Measurements from ENCODE around the gene PBX4.

PBX4 gene

DNA sequence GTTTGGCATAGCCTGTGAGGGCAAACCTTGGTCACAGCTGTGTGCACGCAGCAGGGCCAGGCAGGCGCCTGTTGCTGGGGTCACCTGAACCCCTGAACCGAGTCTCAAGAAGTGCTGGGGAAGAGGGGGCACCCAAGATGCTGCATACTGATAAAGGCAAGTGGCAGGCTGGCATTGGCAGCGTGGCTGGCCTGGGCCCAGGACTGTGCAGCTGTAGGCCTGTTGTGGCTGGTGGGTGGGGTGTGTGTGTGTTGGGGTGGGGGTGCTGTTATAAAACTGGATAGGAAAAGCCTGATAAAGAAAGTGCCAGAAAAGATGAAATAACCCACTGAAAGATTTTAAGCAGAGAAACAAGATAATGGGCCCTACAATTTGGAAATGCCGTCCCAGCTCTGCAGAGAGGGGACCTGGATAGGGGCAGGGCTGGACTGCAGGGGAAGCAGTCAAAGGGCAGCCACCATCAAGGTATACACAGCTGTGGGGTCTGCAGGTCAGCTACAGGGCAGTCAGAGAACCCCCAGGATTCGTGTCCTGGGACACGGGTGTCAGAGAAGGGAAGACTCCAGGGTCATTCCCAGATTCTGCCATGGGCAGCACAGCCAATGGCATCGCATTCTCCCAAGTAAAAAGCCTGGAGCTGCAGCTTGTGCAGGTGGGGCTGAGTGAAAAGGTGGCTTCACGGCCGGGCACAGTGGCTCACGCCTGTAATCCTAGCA is 47.3 kb downstream of the PBX4 start:
- Mint-ChIP-seq H3K4me1 (no peaks in the 10 kb centered on the region), H3K9me3 (no peaks in the 10 kb centered on the region), H3K4me3 (no peak overlapping the region), H3K36me3 (ENCODE audit: low read depth) (peaks cover 19% of the 10 kb centered on the region), H3K27ac (no peak overlapping the region), H3K27me3 (ENCODE audit: low read depth) (no peaks in the 10 kb centered on the region)
- TF ChIP-seq, protein P1, sequence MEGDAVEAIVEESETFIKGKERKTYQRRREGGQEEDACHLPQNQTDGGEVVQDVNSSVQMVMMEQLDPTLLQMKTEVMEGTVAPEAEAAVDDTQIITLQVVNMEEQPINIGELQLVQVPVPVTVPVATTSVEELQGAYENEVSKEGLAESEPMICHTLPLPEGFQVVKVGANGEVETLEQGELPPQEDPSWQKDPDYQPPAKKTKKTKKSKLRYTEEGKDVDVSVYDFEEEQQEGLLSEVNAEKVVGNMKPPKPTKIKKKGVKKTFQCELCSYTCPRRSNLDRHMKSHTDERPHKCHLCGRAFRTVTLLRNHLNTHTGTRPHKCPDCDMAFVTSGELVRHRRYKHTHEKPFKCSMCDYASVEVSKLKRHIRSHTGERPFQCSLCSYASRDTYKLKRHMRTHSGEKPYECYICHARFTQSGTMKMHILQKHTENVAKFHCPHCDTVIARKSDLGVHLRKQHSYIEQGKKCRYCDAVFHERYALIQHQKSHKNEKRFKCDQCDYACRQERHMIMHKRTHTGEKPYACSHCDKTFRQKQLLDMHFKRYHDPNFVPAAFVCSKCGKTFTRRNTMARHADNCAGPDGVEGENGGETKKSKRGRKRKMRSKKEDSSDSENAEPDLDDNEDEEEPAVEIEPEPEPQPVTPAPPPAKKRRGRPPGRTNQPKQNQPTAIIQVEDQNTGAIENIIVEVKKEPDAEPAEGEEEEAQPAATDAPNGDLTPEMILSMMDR (IDR thresholded peaks at IDR 0.05; ENCODE audit: unreplicated experiment in 3 of 3), result no peak

DNA sequence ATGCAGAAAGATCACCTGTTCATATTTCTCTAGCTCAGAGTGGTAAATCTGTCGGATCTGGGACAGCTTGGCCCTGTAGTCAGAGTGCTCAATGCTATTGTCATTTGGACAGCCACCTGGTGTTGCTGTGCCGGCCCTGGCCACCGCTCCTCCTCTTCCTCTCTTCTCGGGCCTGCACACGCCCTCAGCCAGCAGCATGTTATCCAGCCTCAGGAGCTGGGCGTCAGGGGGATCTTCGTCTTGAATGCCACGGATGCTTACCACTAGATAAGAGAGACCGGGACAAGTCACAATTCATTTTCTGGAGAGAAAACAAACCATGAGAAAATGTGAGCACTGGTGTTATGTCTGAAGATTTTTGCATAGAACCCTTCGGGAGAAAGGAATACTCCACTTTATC is 47.9 kb downstream of the PBX4 start:
- H3K4me1 Mint-ChIP-seq, result no peaks in the 10 kb centered on the region
- TF ChIP-seq, protein P1 (IDR thresholded peaks at IDR 0.05; ENCODE audit: unreplicated experiment in 3 of 3), result no peak
- H3K9me3 Mint-ChIP-seq, result no peaks in the 10 kb centered on the region
- H3K27me3 Mint-ChIP-seq (ENCODE audit: low read depth), result no peaks in the 10 kb centered on the region
- no peak overlapping the region for H3K27ac Mint-ChIP-seq
- H3K4me3 Mint-ChIP-seq, result no peak overlapping the region
- peaks cover 19% of the 10 kb centered on the region for H3K36me3 Mint-ChIP-seq (ENCODE audit: low read depth)

DNA sequence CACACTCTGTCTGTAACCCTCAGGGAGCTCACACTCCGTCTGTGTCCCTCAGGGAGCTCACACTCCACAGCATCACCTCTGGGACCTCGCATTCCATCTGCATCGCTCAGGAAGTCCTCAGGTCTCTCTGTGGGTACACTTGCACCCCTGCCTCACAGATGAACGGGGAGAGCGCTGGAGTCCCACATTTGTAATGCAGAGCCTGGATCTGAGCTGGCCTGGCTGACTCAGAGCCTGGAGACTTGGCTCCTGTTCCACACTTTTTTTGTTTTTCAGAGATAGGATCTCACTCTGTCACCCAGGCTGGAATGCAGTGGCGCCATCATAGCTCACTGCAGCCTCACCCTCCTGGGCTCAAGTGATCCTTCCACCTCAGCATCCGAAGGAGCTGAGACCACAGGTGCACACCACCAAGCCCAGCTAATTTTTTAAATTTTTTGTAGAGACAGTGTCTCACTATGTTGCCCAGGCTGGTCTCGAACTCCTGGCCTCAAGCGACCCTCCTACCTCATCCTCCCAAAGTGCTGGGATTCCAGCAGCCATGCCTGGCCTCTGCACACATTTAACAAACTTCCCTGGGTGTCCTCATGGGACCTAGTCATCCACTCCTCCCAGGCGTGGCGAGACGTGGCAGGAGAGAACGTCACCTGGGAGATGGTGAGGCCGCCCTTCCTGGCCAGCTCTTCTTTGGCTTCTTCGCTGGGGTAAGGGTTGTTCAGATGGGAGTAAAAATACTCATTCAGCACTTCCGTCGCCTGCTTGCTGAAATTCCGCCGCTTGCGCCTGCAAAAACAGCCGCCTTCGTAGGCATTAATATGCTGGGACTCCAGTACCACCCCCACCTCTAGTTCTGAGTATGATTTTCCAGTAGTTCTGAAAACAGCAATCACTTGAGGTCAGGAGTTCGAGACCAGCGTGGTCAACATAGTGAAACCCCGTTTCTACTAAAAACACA is 49.4 kb downstream of the PBX4 start:
- Mint-ChIP-seq H3K4me1 (no peaks in the 10 kb centered on the region), H3K36me3 (ENCODE audit: low read depth) (peaks cover 30% of the 10 kb centered on the region), H3K9me3 (no peaks in the 10 kb centered on the region), H3K4me3 (no peak overlapping the region), H3K27me3 (ENCODE audit: low read depth) (no peaks in the 10 kb centered on the region), H3K27ac (no peak overlapping the region)
- TF ChIP-seq, protein P1 (IDR thresholded peaks at IDR 0.05; ENCODE audit: unreplicated experiment in 3 of 3), result no peak

DNA sequence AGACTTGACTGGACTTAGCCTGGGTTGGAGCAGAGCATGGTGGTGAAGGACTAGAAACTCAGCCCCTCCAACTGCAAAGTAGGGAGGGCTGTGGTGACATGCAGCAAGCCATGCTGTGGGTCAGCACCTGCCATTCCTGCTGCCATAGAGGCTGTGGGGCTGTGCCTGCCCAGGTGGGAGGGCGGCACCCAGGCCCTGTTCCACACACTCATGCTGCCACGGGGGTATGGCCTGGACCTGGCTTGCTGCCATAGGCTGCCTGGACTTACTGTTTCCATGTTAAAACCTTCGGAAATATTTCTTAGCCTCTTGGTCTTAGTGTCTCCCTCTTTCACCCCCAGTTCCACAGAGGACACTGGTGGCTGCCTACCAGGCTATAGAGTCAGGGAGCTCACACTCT is 51.1 kb downstream of the PBX4 start:
- Mint-ChIP-seq H3K4me1 (no peaks in the 10 kb centered on the region), H3K4me3 (no peak overlapping the region), H3K27me3 (ENCODE audit: low read depth) (no peaks in the 10 kb centered on the region), H3K36me3 (ENCODE audit: low read depth) (peaks cover 30% of the 10 kb centered on the region), H3K9me3 (no peaks in the 10 kb centered on the region), H3K27ac (no peak overlapping the region)
- TF ChIP-seq, protein P1 (IDR thresholded peaks at IDR 0.05; ENCODE audit: unreplicated experiment in 3 of 3), result no peak

DNA sequence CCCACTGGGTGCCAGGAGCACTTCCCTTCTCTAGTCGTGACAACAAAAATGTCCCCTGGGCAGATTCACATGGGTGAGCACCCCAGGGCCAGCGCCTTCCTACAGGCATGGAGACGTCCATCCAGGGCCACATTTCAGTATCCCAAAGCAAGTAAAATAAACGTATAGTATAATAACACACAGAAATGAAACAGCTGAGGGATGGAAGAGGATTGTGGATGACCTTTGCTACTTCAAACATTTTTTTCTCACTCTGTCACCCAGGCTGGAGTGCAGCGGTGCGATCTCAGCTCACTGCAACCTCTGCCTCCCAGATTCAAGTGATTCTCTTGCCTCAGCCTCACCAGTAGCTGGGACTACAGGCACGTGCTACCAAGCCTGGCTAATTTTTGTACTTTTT is 52.2 kb downstream of the PBX4 start:
- no peak overlapping the region for H3K27ac Mint-ChIP-seq
- TF ChIP-seq, protein P1 (IDR thresholded peaks at IDR 0.05; ENCODE audit: unreplicated experiment in 3 of 3), result no peak
- no peaks in the 10 kb centered on the region for H3K9me3 Mint-ChIP-seq
- no peak overlapping the region for H3K4me3 Mint-ChIP-seq
- H3K27me3 Mint-ChIP-seq (ENCODE audit: low read depth), result no peaks in the 10 kb centered on the region
- peaks cover 39% of the 10 kb centered on the region for H3K36me3 Mint-ChIP-seq (ENCODE audit: low read depth)
- no peaks in the 10 kb centered on the region for H3K4me1 Mint-ChIP-seq

Data from nephron (organoid).